K562 (cell line): ENCODE data around the gene DNAH9. TPM values are rescaled to one million over a fixed set of nuclear protein-coding genes. Genes with fewer than 3 reads are reported as not detected.

Experiments
- ATAC-seq: fragments of 200-7000 bp; cut with Tn5 transposase; 3 replicates; pipeline ENCODE4 v1.9.1; 2020; ENCODE audit warnings: moderate library complexity
- BruUV-seq: library from RNA; stranded (reverse); fragments of 400-500 nt; replicated peaks from 2 replicates; lab custom pipeline; 2021; lab: Mats Ljungman, UMichigan
- CTCF ChIA-PET: fragments of 300-600 bp; formaldehyde crosslinking; extraction: SDS; loops from one replicate; lab custom pipeline; 2021; ENCODE audit warnings: low intra/inter-chr PET ratio; lab: Yijun Ruan, JAX
- POLR2A ChIA-PET: fragments of 300-600, 350-650 bp; sonication (Branson Sonifier 250); formaldehyde crosslinking; extraction: SDS; loops from one replicate; lab custom pipeline; 2021; ENCODE audit warnings: antibody characterized with exemption, inconsistent platforms; lab: Yijun Ruan, JAX
- DNase-seq, 4 experiments: peaks; one replicate each; pipeline versions ENCODE4 v3.0.0 to v3.0.0-alpha.2; 2011 to 2018; ENCODE audit warnings: low spot score in 3 of 4, mixed read lengths in 3 of 4; ENCODE audit errors: extremely low read depth in 1 of 4
- FAIRE-seq: peaks from 2 replicates; lab custom pipeline; 2011; peaks lifted over from hg19 to GRCh38; lab: Jason Lieb, UNC
- H2AFZ ChIP-seq: 2 replicates; pipeline ENCODE4 v1.6.0; 2011; ENCODE audit warnings: low read depth, low read length, control low read depth, inconsistent platforms
- H3K27ac ChIP-seq: fragments of 200-600 bp; 3 replicates; pipeline ENCODE4 v1.8.0; 2011; ENCODE audit warnings: low read depth, mild to moderate bottlenecking, control low read depth, inconsistent platforms, low read length, moderate library complexity, mixed read lengths; ENCODE audit errors: extremely low read depth
- H3K27me3 ChIP-seq, 2 experiments: fragments of 300-600 bp in 1 of 2; 2 replicates in 1 of 2; 3 replicates in 1 of 2; pipeline versions ENCODE4 v1.6.0 to v1.8.0; 2011; ENCODE audit warnings: inconsistent platforms in 2 of 2, low read length in 2 of 2, mild to moderate bottlenecking in 1 of 2, mixed read lengths in 1 of 2, moderate library complexity in 1 of 2; ENCODE audit not compliant: control insufficient read depth in 2 of 2, insufficient read depth in 2 of 2
- H3K36me3 ChIP-seq: fragments of 300-600 bp; 3 replicates; pipeline ENCODE4 v1.8.0; 2011; ENCODE audit warnings: mild to moderate bottlenecking, low read length, inconsistent platforms; ENCODE audit not compliant: control insufficient read depth, insufficient read depth
- H3K4me1 ChIP-seq, 2 experiments: fragments of 200-600 bp in 1 of 2; replicated peaks in 1 of 2; 2 replicates in 1 of 2; 3 replicates in 1 of 2; pipeline versions ENCODE4 v1.5.1 to v1.8.0; 2011; ENCODE audit warnings: inconsistent platforms in 2 of 2, low read length in 2 of 2, mild to moderate bottlenecking in 1 of 2, mixed read lengths in 1 of 2, moderate library complexity in 1 of 2; ENCODE audit not compliant: control insufficient read depth in 2 of 2, insufficient read depth in 2 of 2
- H3K4me2 ChIP-seq: 2 replicates; pipeline ENCODE4 v1.6.1; 2011; ENCODE audit warnings: low read length, control low read depth, inconsistent platforms, mixed read lengths; ENCODE audit not compliant: insufficient read depth
- H3K4me3 ChIP-seq: fragments of 200-600 bp; sonication (generic), shearing (Covaris generic); 2 replicates; pipeline ENCODE4 v1.5.1; 2016; ENCODE audit warnings: control low read depth, inconsistent platforms
- H3K79me2 ChIP-seq: fragments of 200-600 bp; 3 replicates; pipeline ENCODE4 v1.8.0; 2011; ENCODE audit warnings: low read length, inconsistent platforms; ENCODE audit not compliant: control insufficient read depth, insufficient read depth
- H3K9ac ChIP-seq, 2 experiments: 2 replicates each; pipeline versions ENCODE4 v1.6.0 to v1.6.1; 2011; ENCODE audit warnings: low read depth in 2 of 2, low read length in 2 of 2, control low read depth in 1 of 2, inconsistent platforms in 1 of 2, mild to moderate bottlenecking in 1 of 2, mixed read lengths in 1 of 2; ENCODE audit not compliant: insufficient read depth in 1 of 2
- H3K9me1 ChIP-seq: one replicate; pipeline ENCODE4 v1.6.0; 2011; ENCODE audit warnings: inconsistent platforms, mild to moderate bottlenecking, low read length, moderate library complexity; ENCODE audit not compliant: control insufficient read depth, insufficient read depth
- H3K9me3 ChIP-seq: replicated peaks from 2 replicates; pipeline ENCODE4 v1.5.1; 2011; ENCODE audit warnings: low read depth, low read length, inconsistent platforms; ENCODE audit not compliant: control insufficient read depth, insufficient read depth
- H4K20me1 ChIP-seq: replicated peaks from 2 replicates; pipeline ENCODE4 v1.6.1; 2011; ENCODE audit warnings: low read length, inconsistent platforms, mixed read lengths; ENCODE audit not compliant: control insufficient read depth, insufficient read depth
- CGGBP1 ChIP-seq: fragments of 250-450 bp; sonication (Bioruptor Pico); IDR thresholded peaks from 2 replicates; pipeline ENCODE4 v1.9.0; 2021; ENCODE audit warnings: mild to moderate bottlenecking
- ELF2 ChIP-seq: fragments of 250-450 bp; sonication (Bioruptor Pico); IDR thresholded peaks from 2 replicates; pipeline ENCODE4 v1.5.0; 2021; ENCODE audit warnings: mild to moderate bottlenecking
- JUND ChIP-seq, 2 experiments: IDR thresholded peaks; 2 replicates in 1 of 2; 3 replicates in 1 of 2; pipeline ENCODE4 v1.6.1; 2011; ENCODE audit warnings: borderline replicate concordance in 2 of 2, low read depth in 2 of 2, low read length in 2 of 2, improper control_type of control experiment in 1 of 2, missing biosample characterization in 1 of 2, missing genetic modification characterization in 1 of 2, missing genetic modification reagents in 1 of 2
- MAFG ChIP-seq: fragments of 450-650 bp; conservative IDR thresholded peaks from 2 replicates; pipeline ENCODE4 v1.6.1; 2016; ENCODE audit warnings: missing genetic modification characterization, missing compliant biosample characterization
- MAFK ChIP-seq: IDR thresholded peaks from 2 replicates; pipeline ENCODE4 v1.6.1; 2011; ENCODE audit warnings: low read length, improper control_type of control experiment
- MYC ChIP-seq, 2 experiments: fragments of 250-450 bp in 1 of 2; sonication (Bioruptor Pico) in 1 of 2; IDR thresholded peaks; 2 replicates each; pipeline versions ENCODE4 v1.5.1 to v1.6.1; 2012 to 2021; ENCODE audit warnings: low read depth in 2 of 2, borderline replicate concordance in 1 of 2, improper control_type of control experiment in 1 of 2, low read length in 1 of 2, mild to moderate bottlenecking in 1 of 2, moderate library complexity in 1 of 2
- PHTF2 ChIP-seq: fragments of 250-450 bp; sonication (Bioruptor Pico); IDR thresholded peaks from 2 replicates; pipeline ENCODE4 v1.5.0; 2021; ENCODE audit warnings: mild to moderate bottlenecking
- REST ChIP-seq, 2 experiments: fragments of 450-650 bp; formaldehyde crosslinking in 1 of 2; IDR thresholded peaks; 2 replicates each; pipeline versions ENCODE4 v1.4.0 to v1.6.1; 2014 to 2020; ENCODE audit warnings: mild to moderate bottlenecking in 2 of 2, borderline replicate concordance in 1 of 2, low read depth in 1 of 2
- TRIM25 ChIP-seq: fragments of 450-650 bp; IDR thresholded peaks from 2 replicates; pipeline ENCODE4 v1.7.0; 2016; ENCODE audit warnings: borderline replicate concordance
- TRIM28 ChIP-seq: fragments of 450-650 bp; IDR thresholded peaks from 2 replicates; pipeline ENCODE4 v1.6.1; 2017
- ZNF263 ChIP-seq: sonication (generic); formaldehyde crosslinking; IDR thresholded peaks from 2 replicates; pipeline ENCODE4 v1.8.0; 2022; ENCODE audit warnings: mild to moderate bottlenecking, missing genetic modification reagents, borderline replicate concordance
- ZNF316 ChIP-seq: fragments of 450-650 bp; IDR thresholded peaks from 2 replicates; pipeline ENCODE4 v1.6.1; 2016
- WGBS: fragments of 100-300 bp; shearing (Covaris generic); methylation state at CpG from one replicate; pipeline ENCODE4 v1.1.6; 2016; ENCODE audit warnings: low coverage, mixed read lengths; ENCODE audit not compliant: insufficient coverage; ENCODE audit errors: missing lambda C conversion rate; 5-methylcytosine and 5-hydroxymethylcytosine counted together
- in situ Hi-C: fragments of 300-500 bp; cut with MboI; formaldehyde crosslinking; loops from 4 replicates; pipeline ENCODE4 v1.15.0; 2018; ENCODE audit warnings: inconsistent platforms, mixed read lengths
- intact Hi-C: fragments of 100-400 bp; cut with micrococcal nuclease; formaldehyde crosslinking; loops from 2 replicates; pipeline ENCODE4 v1.14.2; 2022
- polyA plus RNA-seq, 8 experiments: library from polyadenylated mRNA; depleted of rRNA in 4 of 8; stranded (reverse) in 5 of 8; unstranded in 3 of 8; fragments of >200 nt; fragmentation: Nextera tagmentation in 2 of 8; fragmentation: Illumina TruSeq in 1 of 8; extraction: Ambion mirVana in 2 of 8; extraction: Trizol in 1 of 8; gene quantifications; 2 replicates each; pipeline versions ENCODE4 v1.2.1 to v1.2.3, GENCODE V29; 2011 to 2014; ENCODE audit warnings: inconsistent platforms in 1 of 8, missing spikeins in 1 of 8
- total RNA-seq, 7 experiments: library from RNA; depleted of rRNA in 6 of 7; stranded (reverse); fragments of >200 nt in 6 of 7; fragmentation: Illumina TruSeq in 2 of 7; extraction: Trizol in 2 of 7; gene quantifications; 2 replicates each; pipeline versions ENCODE4 v1.2.1 to v1.2.3, GENCODE V29; 2011 to 2021; ENCODE audit warnings: low replicate concordance in 1 of 7

Gene DNAH9
- total and polyA plus RNA-seq, 9 of the 15 experiments (the other 6 are each of a cell fraction or from before 2014, with no cell fraction given) = not detected

- H3K79me2 ChIP-seq = no peaks in the 10 kb centered on the region
- no TSS peak for BruUV-seq
- in situ Hi-C loops = loop anchor here (25.0 kb wide), 1 partner anchor 1092 kb away; no protein-coding TSS in a partner anchor
- H3K4me1 ChIP-seq = no peaks in the 10 kb centered on the region
- no peak overlapping the region for H3K9ac ChIP-seq
- ChIA-PET POLR2A (no interaction called here), CTCF (no interaction called here)
- no peak for ATAC-seq
- H3K9me3 ChIP-seq = no peaks in the 10 kb centered on the region
- H3K36me3 ChIP-seq = no peaks in the 10 kb centered on the region
- H2AFZ ChIP-seq = no peak overlapping the region
- no peak for DNase-seq
- H3K4me2 ChIP-seq = no peak overlapping the region
- H4K20me1 ChIP-seq = no peaks in the 10 kb centered on the region
- no peaks in the 10 kb centered on the region for H3K9me1 ChIP-seq
- FAIRE-seq = no peak
- 42% methylated on average over 3 of the region's 3 CpGs for WGBS
- no peaks in the 10 kb centered on the region for H3K27me3 ChIP-seq
- H3K4me3 ChIP-seq = no peak overlapping the region
- no peak overlapping the region for H3K27ac ChIP-seq
- intact Hi-C loops = loop anchor here (10.0 kb wide), 1 partner anchor 85 kb away; no protein-coding TSS in a partner anchor
- TF ChIP-seq MYC (IDR thresholded peaks at IDR 0.05; ENCODE audit: low read depth, low read length) = no peak
- TF ChIP-seq MYC (CRISPR knock-in tag; IDR thresholded peaks at IDR 0.05; ENCODE audit: borderline replicate concordance, low read depth) = no peak
- no peak for TF ChIP-seq ELF2
- TF ChIP-seq TRIM28 = no peak
- no peak for TF ChIP-seq TRIM25
- TF ChIP-seq ZNF263 (CRISPR knock-in tag) = no peak
- TF ChIP-seq JUND (IDR thresholded peaks at IDR 0.05; ENCODE audit: borderline replicate concordance, low read depth, low read length) = no peak
- no peak for TF ChIP-seq JUND (tag; IDR thresholded peaks at IDR 0.05; ENCODE audit: borderline replicate concordance, low read depth, low read length)
- TF ChIP-seq REST (IDR thresholded peaks at IDR 0.05; ENCODE audit: borderline replicate concordance) = no peak
- no peak for TF ChIP-seq REST (CRISPR knock-in tag; IDR thresholded peaks at IDR 0.05; ENCODE audit: low read depth)
- TF ChIP-seq CGGBP1 (CRISPR knock-in tag) = no peak
- TF ChIP-seq PHTF2 = no peak
- TF ChIP-seq MAFK = peak; percentile 93
- TF ChIP-seq MAFG (tag) = peak; percentile 60
- TF ChIP-seq ZNF316 = peak; percentile 79
Observed at GRCh38 chr17:11979795-11980194, 381.5 kb downstream of the DNAH9 start.
